ENCODE results near the gene NRG3.

GRCh38 chr10:82464191-82464818 is 589.3 kb downstream of the NRG3 start:
- TF ChIP-seq CTCF (IDR thresholded peaks at IDR 0.05) (no peak), POLR2A (IDR thresholded peaks at IDR 0.05) (no peak)

Measured in testis (tissue), 2 donors.